ENCODE measurements around the gene ERICH3.

DNA sequence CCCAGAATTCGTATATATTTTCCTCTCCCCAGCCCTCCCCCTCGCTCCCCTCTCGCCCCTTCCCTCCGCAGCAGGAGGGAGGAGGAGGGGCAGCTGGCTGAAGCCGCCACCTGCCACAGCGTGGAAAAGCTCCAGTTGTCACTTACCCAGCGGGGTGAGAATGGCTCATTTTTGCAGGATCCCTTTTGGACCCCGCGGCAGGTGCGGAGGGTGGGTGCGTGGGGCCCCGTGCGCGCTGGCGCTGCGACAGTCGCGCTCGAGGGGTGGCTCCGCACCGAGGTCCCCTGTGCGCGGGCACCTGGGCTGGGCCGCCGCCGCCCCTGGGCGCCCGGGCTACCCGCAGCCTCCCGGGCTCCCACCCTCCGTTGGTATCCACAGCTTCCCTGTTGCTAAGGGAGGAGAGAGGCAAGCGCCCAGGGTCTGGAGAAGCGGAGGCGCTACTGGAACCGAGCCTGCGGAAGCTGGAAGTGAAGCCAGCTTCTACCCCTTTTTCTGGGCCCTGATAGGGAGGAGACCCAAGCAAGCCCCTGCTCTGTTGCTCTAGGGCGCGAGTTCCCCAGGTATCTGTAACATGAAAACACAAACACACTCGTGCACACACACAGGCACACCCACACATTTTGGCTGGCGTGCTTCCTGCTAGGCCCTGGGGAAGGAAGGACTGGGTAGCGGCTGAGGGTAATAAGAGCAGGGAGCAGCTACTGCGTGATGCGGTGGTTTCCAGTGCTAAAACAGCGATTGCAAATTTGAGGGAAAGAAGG is at the start of gene ERICH3:
- TF ChIP-seq POLR2AphosphoS5 (IDR thresholded peaks at IDR 0.05), result no peak
- TF ChIP-seq, protein P1, sequence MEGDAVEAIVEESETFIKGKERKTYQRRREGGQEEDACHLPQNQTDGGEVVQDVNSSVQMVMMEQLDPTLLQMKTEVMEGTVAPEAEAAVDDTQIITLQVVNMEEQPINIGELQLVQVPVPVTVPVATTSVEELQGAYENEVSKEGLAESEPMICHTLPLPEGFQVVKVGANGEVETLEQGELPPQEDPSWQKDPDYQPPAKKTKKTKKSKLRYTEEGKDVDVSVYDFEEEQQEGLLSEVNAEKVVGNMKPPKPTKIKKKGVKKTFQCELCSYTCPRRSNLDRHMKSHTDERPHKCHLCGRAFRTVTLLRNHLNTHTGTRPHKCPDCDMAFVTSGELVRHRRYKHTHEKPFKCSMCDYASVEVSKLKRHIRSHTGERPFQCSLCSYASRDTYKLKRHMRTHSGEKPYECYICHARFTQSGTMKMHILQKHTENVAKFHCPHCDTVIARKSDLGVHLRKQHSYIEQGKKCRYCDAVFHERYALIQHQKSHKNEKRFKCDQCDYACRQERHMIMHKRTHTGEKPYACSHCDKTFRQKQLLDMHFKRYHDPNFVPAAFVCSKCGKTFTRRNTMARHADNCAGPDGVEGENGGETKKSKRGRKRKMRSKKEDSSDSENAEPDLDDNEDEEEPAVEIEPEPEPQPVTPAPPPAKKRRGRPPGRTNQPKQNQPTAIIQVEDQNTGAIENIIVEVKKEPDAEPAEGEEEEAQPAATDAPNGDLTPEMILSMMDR (IDR thresholded peaks at IDR 0.05), result no peak
